ENCODE measurements around the gene PITPNB. TPM values are rescaled to one million over a fixed set of nuclear protein-coding genes. Genes with fewer than 3 reads are reported as not detected.
A peak's percentile ranks its signal among the peaks of the same experiment; 100 is the strongest.

Gene PITPNB
- total and polyA plus RNA-seq, 2 of the 13 experiments (the other 11 are each of a cell fraction or from before 2014, with no cell fraction given), result 17.0 to 30.1 TPM

DNA sequence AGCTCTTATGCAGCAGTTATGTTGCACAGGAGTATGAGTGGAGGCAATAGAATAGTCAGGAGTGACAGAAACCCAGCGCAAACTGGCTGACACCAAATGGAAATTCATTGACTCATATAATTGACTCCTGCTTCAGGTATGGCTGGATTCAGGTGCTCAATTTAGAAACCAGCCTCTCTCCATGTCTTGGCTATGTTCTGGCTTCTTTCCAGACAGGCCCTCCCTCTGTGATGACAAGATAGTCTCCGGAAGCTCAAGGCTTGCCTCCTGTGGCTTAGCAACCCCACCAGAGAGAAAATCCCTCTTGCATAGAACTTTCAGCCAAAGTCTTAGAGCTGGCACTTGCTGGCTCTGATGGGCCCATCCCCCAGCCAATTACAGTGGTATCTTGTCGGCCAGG, 89.4 kb downstream of the PITPNB start:
- WGBS (ENCODE audit: low lambda C conversion rate), result 90% methylated on average over 2 of the region's 3 CpGs
- Histone ChIP-seq H3K9ac (ENCODE audit: insufficient read depth, low read depth, low read length) (no peak overlapping the region), H4K20me1 (ENCODE audit: insufficient read depth, low read length) (no peaks in the 10 kb centered on the region), H2AFZ (ENCODE audit: low read length) (no peak overlapping the region), H3K4me3 (replicated peaks in 1 of 3; ENCODE audit: insufficient read depth in 1 of 3, low read depth in 2 of 3, low read length in 3 of 3) (no peak overlapping the region), H3K9me3 (ENCODE audit: low read length) (no peaks in the 10 kb centered on the region), H3K27me3 (ENCODE audit: control insufficient read depth in 1 of 2, insufficient read depth in 2 of 2, low read length in 2 of 2) (no peaks in the 10 kb centered on the region), H3K4me2 (ENCODE audit: low read depth, low read length) (no peak overlapping the region), H3K79me2 (ENCODE audit: insufficient read depth, low read length) (no peaks in the 10 kb centered on the region), H3K27ac (ENCODE audit: extremely low read length, insufficient read depth, low read length) (no peak overlapping the region), H3K36me3 (replicated peaks in 1 of 2; ENCODE audit: control insufficient read depth in 1 of 2, insufficient read depth in 2 of 2, low read length in 2 of 2) (no peaks in the 10 kb centered on the region), H3K4me1 (ENCODE audit: insufficient read depth, low read length) (0 out of 2 replicates have a peak, but pooled peaks cover 6% of the 10 kb centered on the region)
- BruUV-seq (replicated peaks), result no TSS peak
- ChIA-PET CTCF (ENCODE audit: low intra/inter-chr PET ratio, low total read pairs) (no interaction called here), POLR2A (no interaction called here)
- intact Hi-C loops (cut with micrococcal nuclease; ENCODE audit: unreplicated experiment), result loop anchor here (1.0 kb wide), 1 partner anchor 9 kb away; no protein-coding TSS in a partner anchor
- FAIRE-seq (no peak), ATAC-seq (no peak), DNase-seq (ENCODE audit: low spot score) (no peak)
- TF ChIP-seq ZNF329 (CRISPR knock-in tag; IDR thresholded peaks at IDR 0.05; ENCODE audit: low read depth) (peak; percentile 70; the same call in 1 of the 2 replicates), ZNF780A (CRISPR knock-in tag; IDR thresholded peaks at IDR 0.05) (no peak)
- in situ Hi-C loops (cut with HindIII; ENCODE audit: extremely low pct_ligation_motif_present, low pct_unique_long_range_greater_than_20kb), result no loop called here

- CTCF ChIA-PET (ENCODE audit: low intra/inter-chr PET ratio, low total read pairs), result no interaction called here
- TF ChIP-seq ZNF468 (CRISPR knock-in tag; IDR thresholded peaks at IDR 0.05) (no peak), NR1H2 (CRISPR knock-in tag; IDR thresholded peaks at IDR 0.05; ENCODE audit: borderline replicate concordance, low read depth) (no peak), HDAC2 (CRISPR knock-in tag; IDR thresholded peaks at IDR 0.05) (no peak), ZBTB42 (CRISPR knock-in tag; IDR thresholded peaks at IDR 0.05) (no peak), ATRX (CRISPR knock-in tag; IDR thresholded peaks at IDR 0.05; ENCODE audit: borderline replicate concordance) (no peak), SIN3A (IDR thresholded peaks at IDR 0.05; ENCODE audit: borderline replicate concordance, low read depth, low read length) (no peak), GTF2F1 (IDR thresholded peaks at IDR 0.05; ENCODE audit: low read length) (no peak), CREM (IDR thresholded peaks at IDR 0.05) (no peak), CREM (CRISPR knock-in tag; IDR thresholded peaks at IDR 0.05) (no peak), MTA3 (CRISPR knock-in tag; IDR thresholded peaks at IDR 0.05) (no peak)
- TF ChIP-seq, protein P1, sequence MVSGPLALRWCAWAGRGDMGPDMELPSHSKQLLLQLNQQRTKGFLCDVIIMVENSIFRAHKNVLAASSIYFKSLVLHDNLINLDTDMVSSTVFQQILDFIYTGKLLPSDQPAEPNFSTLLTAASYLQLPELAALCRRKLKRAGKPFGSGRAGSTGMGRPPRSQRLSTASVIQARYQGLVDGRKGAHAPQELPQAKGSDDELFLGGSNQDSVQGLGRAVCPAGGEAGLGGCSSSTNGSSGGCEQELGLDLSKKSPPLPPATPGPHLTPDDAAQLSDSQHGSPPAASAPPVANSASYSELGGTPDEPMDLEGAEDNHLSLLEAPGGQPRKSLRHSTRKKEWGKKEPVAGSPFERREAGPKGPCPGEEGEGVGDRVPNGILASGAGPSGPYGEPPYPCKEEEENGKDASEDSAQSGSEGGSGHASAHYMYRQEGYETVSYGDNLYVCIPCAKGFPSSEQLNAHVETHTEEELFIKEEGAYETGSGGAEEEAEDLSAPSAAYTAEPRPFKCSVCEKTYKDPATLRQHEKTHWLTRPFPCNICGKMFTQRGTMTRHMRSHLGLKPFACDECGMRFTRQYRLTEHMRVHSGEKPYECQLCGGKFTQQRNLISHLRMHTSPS (CRISPR knock-in tag; IDR thresholded peaks at IDR 0.05; ENCODE audit: low read depth), result no peak
Observed at GRCh38 chr22:27827604-27828587, 91.2 kb downstream of the PITPNB start.

More at GRCh38 chr22:27827604-27828587, 91.2 kb downstream of the PITPNB start:
- in situ Hi-C loops (cut with HindIII; ENCODE audit: extremely low pct_ligation_motif_present, low pct_unique_long_range_greater_than_20kb), result no loop called here
- no TSS peak for BruUV-seq (replicated peaks)
- intact Hi-C loops (cut with micrococcal nuclease; ENCODE audit: unreplicated experiment), result no loop called here
- FAIRE-seq (no peak), ATAC-seq (no peak), DNase-seq (ENCODE audit: low spot score) (no peak)
- 64% methylated on average over 23 of the region's 23 CpGs for WGBS (ENCODE audit: low lambda C conversion rate)
- no peaks in the 10 kb centered on the region for H4K20me1 ChIP-seq (ENCODE audit: insufficient read depth, low read length)
- H3K4me1 ChIP-seq (ENCODE audit: insufficient read depth, low read length), result 0 out of 2 replicates have a peak, but pooled peaks cover 6% of the 10 kb centered on the region
- no peak overlapping the region for H3K4me2 ChIP-seq (ENCODE audit: low read depth, low read length)
- H2AFZ ChIP-seq (ENCODE audit: low read length), result no peak overlapping the region
- no peak overlapping the region for H3K4me3 ChIP-seq (replicated peaks in 1 of 3; ENCODE audit: insufficient read depth in 1 of 3, low read depth in 2 of 3, low read length in 3 of 3)
- no peak overlapping the region for H3K9ac ChIP-seq (ENCODE audit: insufficient read depth, low read depth, low read length)
- no peaks in the 10 kb centered on the region for H3K36me3 ChIP-seq (replicated peaks in 1 of 2; ENCODE audit: control insufficient read depth in 1 of 2, insufficient read depth in 2 of 2, low read length in 2 of 2)
- no peaks in the 10 kb centered on the region for H3K9me3 ChIP-seq (ENCODE audit: low read length)
- H3K27me3 ChIP-seq (ENCODE audit: control insufficient read depth in 1 of 2, insufficient read depth in 2 of 2, low read length in 2 of 2), result no peaks in the 10 kb centered on the region
- no peaks in the 10 kb centered on the region for H3K79me2 ChIP-seq (ENCODE audit: insufficient read depth, low read length)
- POLR2A ChIA-PET, result no interaction called here
- H3K27ac ChIP-seq (ENCODE audit: extremely low read length, insufficient read depth, low read length), result no peak overlapping the region
